K562 (cell line): ENCODE results near the gene KIAA2012. TPM values are rescaled to one million over a fixed set of nuclear protein-coding genes. Genes with fewer than 3 reads are reported as not detected.

ENCODE experiments used
- ATAC-seq: fragments of 200-7000 bp; cut with Tn5 transposase; 3 replicates; pipeline ENCODE4 v1.9.1; 2020; ENCODE audit warnings: moderate library complexity
- BruUV-seq: library from RNA; stranded (reverse); fragments of 400-500 nt; replicated peaks from 2 replicates; lab custom pipeline; 2021; lab: Mats Ljungman, UMichigan
- CTCF ChIA-PET: fragments of 300-600 bp; formaldehyde crosslinking; extraction: SDS; loops from one replicate; lab custom pipeline; 2021; ENCODE audit warnings: low intra/inter-chr PET ratio; lab: Yijun Ruan, JAX
- POLR2A ChIA-PET: fragments of 300-600, 350-650 bp; sonication (Branson Sonifier 250); formaldehyde crosslinking; extraction: SDS; loops from one replicate; lab custom pipeline; 2021; ENCODE audit warnings: antibody characterized with exemption, inconsistent platforms; lab: Yijun Ruan, JAX
- DNase-seq, 4 experiments: peaks; one replicate each; pipeline versions ENCODE4 v3.0.0 to v3.0.0-alpha.2; 2011 to 2018; ENCODE audit warnings: low spot score in 3 of 4, mixed read lengths in 3 of 4; ENCODE audit errors: extremely low read depth in 1 of 4
- FAIRE-seq: peaks from 2 replicates; lab custom pipeline; 2011; peaks lifted over from hg19 to GRCh38; lab: Jason Lieb, UNC
- H2AFZ ChIP-seq: 2 replicates; pipeline ENCODE4 v1.6.0; 2011; ENCODE audit warnings: low read depth, low read length, control low read depth, inconsistent platforms
- H3K27ac ChIP-seq: fragments of 200-600 bp; 3 replicates; pipeline ENCODE4 v1.8.0; 2011; ENCODE audit warnings: low read depth, mild to moderate bottlenecking, control low read depth, inconsistent platforms, low read length, moderate library complexity, mixed read lengths; ENCODE audit errors: extremely low read depth
- H3K27me3 ChIP-seq, 2 experiments: fragments of 300-600 bp in 1 of 2; 2 replicates in 1 of 2; 3 replicates in 1 of 2; pipeline versions ENCODE4 v1.6.0 to v1.8.0; 2011; ENCODE audit warnings: inconsistent platforms in 2 of 2, low read length in 2 of 2, mild to moderate bottlenecking in 1 of 2, mixed read lengths in 1 of 2, moderate library complexity in 1 of 2; ENCODE audit not compliant: control insufficient read depth in 2 of 2, insufficient read depth in 2 of 2
- H3K36me3 ChIP-seq: fragments of 300-600 bp; 3 replicates; pipeline ENCODE4 v1.8.0; 2011; ENCODE audit warnings: mild to moderate bottlenecking, low read length, inconsistent platforms; ENCODE audit not compliant: control insufficient read depth, insufficient read depth
- H3K4me1 ChIP-seq, 2 experiments: fragments of 200-600 bp in 1 of 2; replicated peaks in 1 of 2; 2 replicates in 1 of 2; 3 replicates in 1 of 2; pipeline versions ENCODE4 v1.5.1 to v1.8.0; 2011; ENCODE audit warnings: inconsistent platforms in 2 of 2, low read length in 2 of 2, mild to moderate bottlenecking in 1 of 2, mixed read lengths in 1 of 2, moderate library complexity in 1 of 2; ENCODE audit not compliant: control insufficient read depth in 2 of 2, insufficient read depth in 2 of 2
- H3K4me2 ChIP-seq: 2 replicates; pipeline ENCODE4 v1.6.1; 2011; ENCODE audit warnings: low read length, control low read depth, inconsistent platforms, mixed read lengths; ENCODE audit not compliant: insufficient read depth
- H3K4me3 ChIP-seq: fragments of 200-600 bp; sonication (generic), shearing (Covaris generic); 2 replicates; pipeline ENCODE4 v1.5.1; 2016; ENCODE audit warnings: control low read depth, inconsistent platforms
- H3K79me2 ChIP-seq: fragments of 200-600 bp; 3 replicates; pipeline ENCODE4 v1.8.0; 2011; ENCODE audit warnings: low read length, inconsistent platforms; ENCODE audit not compliant: control insufficient read depth, insufficient read depth
- H3K9ac ChIP-seq, 2 experiments: 2 replicates each; pipeline versions ENCODE4 v1.6.0 to v1.6.1; 2011; ENCODE audit warnings: low read depth in 2 of 2, low read length in 2 of 2, control low read depth in 1 of 2, inconsistent platforms in 1 of 2, mild to moderate bottlenecking in 1 of 2, mixed read lengths in 1 of 2; ENCODE audit not compliant: insufficient read depth in 1 of 2
- H3K9me1 ChIP-seq: one replicate; pipeline ENCODE4 v1.6.0; 2011; ENCODE audit warnings: inconsistent platforms, mild to moderate bottlenecking, low read length, moderate library complexity; ENCODE audit not compliant: control insufficient read depth, insufficient read depth
- H3K9me3 ChIP-seq: replicated peaks from 2 replicates; pipeline ENCODE4 v1.5.1; 2011; ENCODE audit warnings: low read depth, low read length, inconsistent platforms; ENCODE audit not compliant: control insufficient read depth, insufficient read depth
- H4K20me1 ChIP-seq: replicated peaks from 2 replicates; pipeline ENCODE4 v1.6.1; 2011; ENCODE audit warnings: low read length, inconsistent platforms, mixed read lengths; ENCODE audit not compliant: control insufficient read depth, insufficient read depth
- ELF1 ChIP-seq: fragments of 200-800 bp; sonication (Bioruptor generic); IDR thresholded peaks from 2 replicates; pipeline ENCODE4 v1.6.1; 2016; ENCODE audit warnings: missing genetic modification characterization, missing compliant biosample characterization
- ESRRB ChIP-seq: fragments of 250-450 bp; sonication (Bioruptor Pico); IDR thresholded peaks from 2 replicates; pipeline ENCODE4 v1.5.0; 2020; ENCODE audit warnings: mild to moderate bottlenecking, moderate library complexity, borderline replicate concordance
- MCM2 ChIP-seq: fragments of 450-650 bp; IDR thresholded peaks from 2 replicates; pipeline ENCODE4 v1.6.1; 2017; ENCODE audit warnings: low read depth, mild to moderate bottlenecking
- NR1H2 ChIP-seq: sonication (generic); formaldehyde crosslinking; IDR thresholded peaks from 2 replicates; pipeline ENCODE4 v1.4.0; 2020; ENCODE audit warnings: mild to moderate bottlenecking, missing genetic modification reagents
- NR2C2 ChIP-seq, 2 experiments: fragments of 200-800 bp in 1 of 2; sonication (Bioruptor generic) in 1 of 2; sonication (generic) in 1 of 2; formaldehyde crosslinking in 1 of 2; IDR thresholded peaks; 2 replicates each; pipeline versions ENCODE4 v1.6.1 to v1.8.0; 2016 to 2022; ENCODE audit warnings: mild to moderate bottlenecking in 1 of 2, missing compliant biosample characterization in 1 of 2, missing genetic modification characterization in 1 of 2, missing genetic modification reagents in 1 of 2
- POLR2AphosphoS2 ChIP-seq: IDR thresholded peaks from 2 replicates; pipeline ENCODE4 v1.6.1; 2012; ENCODE audit warnings: low read length, improper control_type of control experiment
- STAT5B ChIP-seq: fragments of 250-450 bp; sonication (Bioruptor Pico); IDR thresholded peaks from 2 replicates; pipeline ENCODE4 v1.8.0; 2021; ENCODE audit warnings: mild to moderate bottlenecking, inconsistent platforms
- YBX1 ChIP-seq: fragments of 450-650 bp; IDR thresholded peaks from 2 replicates; pipeline ENCODE4 v1.7.1; 2016; ENCODE audit warnings: mild to moderate bottlenecking
- ZC3H8 ChIP-seq: fragments of 450-650 bp; IDR thresholded peaks from 2 replicates; pipeline ENCODE4 v1.6.1; 2017
- ZNF316 ChIP-seq: fragments of 450-650 bp; IDR thresholded peaks from 2 replicates; pipeline ENCODE4 v1.6.1; 2016
- ZNF668 ChIP-seq: fragments of 250-450 bp; sonication (Bioruptor Pico); IDR thresholded peaks from 2 replicates; pipeline ENCODE4 v1.8.0; 2022; ENCODE audit warnings: mild to moderate bottlenecking, inconsistent platforms
- WGBS: fragments of 100-300 bp; shearing (Covaris generic); methylation state at CpG from one replicate; pipeline ENCODE4 v1.1.6; 2016; ENCODE audit warnings: low coverage, mixed read lengths; ENCODE audit not compliant: insufficient coverage; ENCODE audit errors: missing lambda C conversion rate; 5-methylcytosine and 5-hydroxymethylcytosine counted together
- in situ Hi-C: fragments of 300-500 bp; cut with MboI; formaldehyde crosslinking; loops from 4 replicates; pipeline ENCODE4 v1.15.0; 2018; ENCODE audit warnings: inconsistent platforms, mixed read lengths
- intact Hi-C: fragments of 100-400 bp; cut with micrococcal nuclease; formaldehyde crosslinking; loops from 2 replicates; pipeline ENCODE4 v1.14.2; 2022
- polyA plus RNA-seq, 8 experiments: library from polyadenylated mRNA; depleted of rRNA in 4 of 8; stranded (reverse) in 5 of 8; unstranded in 3 of 8; fragments of >200 nt; fragmentation: Nextera tagmentation in 2 of 8; fragmentation: Illumina TruSeq in 1 of 8; extraction: Ambion mirVana in 2 of 8; extraction: Trizol in 1 of 8; gene quantifications; 2 replicates each; pipeline versions ENCODE4 v1.2.1 to v1.2.3, GENCODE V29; 2011 to 2014; ENCODE audit warnings: inconsistent platforms in 1 of 8, missing spikeins in 1 of 8
- total RNA-seq, 7 experiments: library from RNA; depleted of rRNA in 6 of 7; stranded (reverse); fragments of >200 nt in 6 of 7; fragmentation: Illumina TruSeq in 2 of 7; extraction: Trizol in 2 of 7; gene quantifications; 2 replicates each; pipeline versions ENCODE4 v1.2.1 to v1.2.3, GENCODE V29; 2011 to 2021; ENCODE audit warnings: low replicate concordance in 1 of 7
- TF ChIP-seq, protein P1 (sequence below): fragments of 250-450 bp; sonication (Bioruptor Pico); IDR thresholded peaks from 2 replicates; pipeline ENCODE4 v1.5.0; 2020; ENCODE audit warnings: mild to moderate bottlenecking, borderline replicate concordance
- TF ChIP-seq, protein P2 (sequence below): sonication (generic); formaldehyde crosslinking; IDR thresholded peaks from 2 replicates; pipeline ENCODE4 v1.8.0; 2022; ENCODE audit warnings: mild to moderate bottlenecking, missing genetic modification reagents
- TF ChIP-seq, protein P3 (sequence below): fragments of 450-650 bp; IDR thresholded peaks from 2 replicates; pipeline ENCODE4 v1.6.1; 2016
- TF ChIP-seq, protein P4 (sequence below), 2 experiments: fragments of 450-650 bp; IDR thresholded peaks; 2 replicates each; pipeline ENCODE4 v1.6.1; 2016

Gene KIAA2012
- total and polyA plus RNA-seq, 9 of the 15 experiments (the other 6 are each of a cell fraction or from before 2014, with no cell fraction given), result not detected

DNA sequence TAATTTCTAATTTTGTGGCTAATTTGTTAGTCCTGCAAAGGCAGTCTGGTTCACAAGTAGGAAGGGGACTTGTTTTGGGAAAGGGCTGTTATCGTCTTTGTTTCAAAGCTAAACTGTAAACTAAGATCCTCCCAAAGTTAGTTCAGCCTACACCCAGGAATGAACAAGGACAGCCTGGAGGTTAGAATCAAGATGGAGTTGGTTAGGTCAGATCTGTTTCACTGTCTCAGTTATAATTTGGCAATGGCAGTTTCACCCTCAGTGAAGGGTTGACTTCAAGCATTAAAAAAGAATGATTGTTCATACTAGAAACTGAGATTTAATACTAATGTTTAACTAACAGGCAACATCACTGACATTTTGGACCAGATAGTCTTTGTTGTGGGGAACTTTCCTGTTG is 69.5 kb downstream of the KIAA2012 start:
- FAIRE-seq, result peak; percentile 19

More for the DNA sequence above, 69.5 kb downstream of the KIAA2012 start:
- Histone ChIP-seq H3K4me2 (no peak overlapping the region), H3K4me1 (no peaks in the 10 kb centered on the region), H3K36me3 (no peaks in the 10 kb centered on the region), H3K79me2 (no peaks in the 10 kb centered on the region), H3K27ac (no peak overlapping the region), H3K9me3 (no peaks in the 10 kb centered on the region), H3K9me1 (no peaks in the 10 kb centered on the region), H3K9ac (no peak overlapping the region), H3K4me3 (no peak overlapping the region), H2AFZ (no peak overlapping the region), H4K20me1 (no peaks in the 10 kb centered on the region), H3K27me3 (peaks cover 15 to 30% of the 10 kb centered on the region in 2 experiments; a peak in 4 of 5 replicates)
- WGBS, result 0% methylated on average over 1 of the region's 1 CpG
- ChIA-PET CTCF (no interaction called here), POLR2A (no interaction called here)
- in situ Hi-C loops, result no loop called here
- no peak for ATAC-seq
- no peak for DNase-seq
- TF ChIP-seq ZC3H8 (no peak), NR1H2 (CRISPR knock-in tag) (no peak), ZNF668 (CRISPR knock-in tag) (no peak), ESRRB (CRISPR knock-in tag) (no peak), POLR2AphosphoS2 (no peak), ELF1 (no peak), ZNF316 (no peak), YBX1 (no peak), NR2C2 (CRISPR knock-in tag; IDR thresholded peaks at IDR 0.05) (no peak), NR2C2 (tag; IDR thresholded peaks at IDR 0.05) (no peak), STAT5B (no peak), MCM2 (no peak)
- TF ChIP-seq, protein P1, sequence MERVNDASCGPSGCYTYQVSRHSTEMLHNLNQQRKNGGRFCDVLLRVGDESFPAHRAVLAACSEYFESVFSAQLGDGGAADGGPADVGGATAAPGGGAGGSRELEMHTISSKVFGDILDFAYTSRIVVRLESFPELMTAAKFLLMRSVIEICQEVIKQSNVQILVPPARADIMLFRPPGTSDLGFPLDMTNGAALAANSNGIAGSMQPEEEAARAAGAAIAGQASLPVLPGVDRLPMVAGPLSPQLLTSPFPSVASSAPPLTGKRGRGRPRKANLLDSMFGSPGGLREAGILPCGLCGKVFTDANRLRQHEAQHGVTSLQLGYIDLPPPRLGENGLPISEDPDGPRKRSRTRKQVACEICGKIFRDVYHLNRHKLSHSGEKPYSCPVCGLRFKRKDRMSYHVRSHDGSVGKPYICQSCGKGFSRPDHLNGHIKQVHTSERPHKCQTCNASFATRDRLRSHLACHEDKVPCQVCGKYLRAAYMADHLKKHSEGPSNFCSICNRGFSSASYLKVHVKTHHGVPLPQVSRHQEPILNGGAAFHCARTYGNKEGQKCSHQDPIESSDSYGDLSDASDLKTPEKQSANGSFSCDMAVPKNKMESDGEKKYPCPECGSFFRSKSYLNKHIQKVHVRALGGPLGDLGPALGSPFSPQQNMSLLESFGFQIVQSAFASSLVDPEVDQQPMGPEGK (CRISPR knock-in tag), result no peak
- TF ChIP-seq, protein P2, sequence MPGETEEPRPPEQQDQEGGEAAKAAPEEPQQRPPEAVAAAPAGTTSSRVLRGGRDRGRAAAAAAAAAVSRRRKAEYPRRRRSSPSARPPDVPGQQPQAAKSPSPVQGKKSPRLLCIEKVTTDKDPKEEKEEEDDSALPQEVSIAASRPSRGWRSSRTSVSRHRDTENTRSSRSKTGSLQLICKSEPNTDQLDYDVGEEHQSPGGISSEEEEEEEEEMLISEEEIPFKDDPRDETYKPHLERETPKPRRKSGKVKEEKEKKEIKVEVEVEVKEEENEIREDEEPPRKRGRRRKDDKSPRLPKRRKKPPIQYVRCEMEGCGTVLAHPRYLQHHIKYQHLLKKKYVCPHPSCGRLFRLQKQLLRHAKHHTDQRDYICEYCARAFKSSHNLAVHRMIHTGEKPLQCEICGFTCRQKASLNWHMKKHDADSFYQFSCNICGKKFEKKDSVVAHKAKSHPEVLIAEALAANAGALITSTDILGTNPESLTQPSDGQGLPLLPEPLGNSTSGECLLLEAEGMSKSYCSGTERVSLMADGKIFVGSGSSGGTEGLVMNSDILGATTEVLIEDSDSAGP (CRISPR knock-in tag), result no peak
- TF ChIP-seq, protein P3, sequence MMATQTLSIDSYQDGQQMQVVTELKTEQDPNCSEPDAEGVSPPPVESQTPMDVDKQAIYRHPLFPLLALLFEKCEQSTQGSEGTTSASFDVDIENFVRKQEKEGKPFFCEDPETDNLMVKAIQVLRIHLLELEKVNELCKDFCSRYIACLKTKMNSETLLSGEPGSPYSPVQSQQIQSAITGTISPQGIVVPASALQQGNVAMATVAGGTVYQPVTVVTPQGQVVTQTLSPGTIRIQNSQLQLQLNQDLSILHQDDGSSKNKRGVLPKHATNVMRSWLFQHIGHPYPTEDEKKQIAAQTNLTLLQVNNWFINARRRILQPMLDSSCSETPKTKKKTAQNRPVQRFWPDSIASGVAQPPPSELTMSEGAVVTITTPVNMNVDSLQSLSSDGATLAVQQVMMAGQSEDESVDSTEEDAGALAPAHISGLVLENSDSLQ, result no peak
- TF ChIP-seq, protein P4, sequence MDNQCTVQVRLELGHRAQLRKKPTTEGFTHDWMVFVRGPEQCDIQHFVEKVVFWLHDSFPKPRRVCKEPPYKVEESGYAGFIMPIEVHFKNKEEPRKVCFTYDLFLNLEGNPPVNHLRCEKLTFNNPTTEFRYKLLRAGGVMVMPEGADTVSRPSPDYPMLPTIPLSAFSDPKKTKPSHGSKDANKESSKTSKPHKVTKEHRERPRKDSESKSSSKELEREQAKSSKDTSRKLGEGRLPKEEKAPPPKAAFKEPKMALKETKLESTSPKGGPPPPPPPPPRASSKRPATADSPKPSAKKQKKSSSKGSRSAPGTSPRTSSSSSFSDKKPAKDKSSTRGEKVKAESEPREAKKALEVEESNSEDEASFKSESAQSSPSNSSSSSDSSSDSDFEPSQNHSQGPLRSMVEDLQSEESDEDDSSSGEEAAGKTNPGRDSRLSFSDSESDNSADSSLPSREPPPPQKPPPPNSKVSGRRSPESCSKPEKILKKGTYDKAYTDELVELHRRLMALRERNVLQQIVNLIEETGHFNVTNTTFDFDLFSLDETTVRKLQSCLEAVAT (IDR thresholded peaks at IDR 0.05), result no peak
- intact Hi-C loops, result no loop called here
- no TSS peak for BruUV-seq
